GM18505 (cell line): ENCODE results near the gene MUC5AC.
"Not testable (repeated sequence)": the region's sequence is repeated elsewhere in the genome, so short reads cannot be mapped to it uniquely, and the experiment has no call there.

Experiments
- ATAC-seq: cut with Tn5 transposase; IDR thresholded peaks from one replicate; pipeline ENCODE4 v1.9.1; 2021; ENCODE audit not compliant: unreplicated experiment
- POLR2A ChIP-seq: IDR thresholded peaks from 4 replicates; pipeline ENCODE4 v1.6.1; 2011; ENCODE audit warnings: borderline replicate concordance; ENCODE audit not compliant: insufficient read depth, insufficient read length; ENCODE audit errors: extremely low read depth

Gene MUC5AC

GRCh38 chr11:1177020-1177770, 19.4 kb downstream of the MUC5AC start:
- no peak for TF ChIP-seq POLR2A
- ATAC-seq, result no peak

- no peak for ATAC-seq
- TF ChIP-seq POLR2A, result no peak
These were observed 20.0 kb downstream of the MUC5AC start for GRCh38 chr11:1177771-1178090.

- ATAC-seq, result no peak
- no peak for TF ChIP-seq POLR2A
These were observed 20.6 kb downstream of the MUC5AC start for GRCh38 chr11:1178201-1178885.

DNA sequence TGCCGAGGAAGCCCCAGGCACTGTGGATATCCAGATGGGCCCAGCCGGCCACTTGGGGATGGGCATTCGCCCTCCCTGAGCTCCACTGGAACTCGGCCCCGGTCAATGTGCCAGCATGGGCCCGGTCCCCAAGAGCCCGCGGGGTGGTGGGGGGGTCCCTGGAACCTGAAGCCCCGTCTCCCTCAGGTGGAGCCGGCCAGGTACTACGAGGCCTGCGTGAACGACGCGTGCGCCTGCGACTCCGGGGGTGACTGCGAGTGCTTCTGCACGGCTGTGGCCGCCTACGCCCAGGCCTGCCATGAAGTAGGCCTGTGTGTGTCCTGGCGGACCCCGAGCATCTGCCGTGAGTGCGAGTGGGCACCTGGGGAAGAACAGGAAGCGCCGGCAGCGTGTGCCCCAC, 21.2 kb downstream of the MUC5AC start:
- TF ChIP-seq POLR2A, result no peak
- no peak for ATAC-seq

GRCh38 chr11:1179641-1180040, 21.9 kb downstream of the MUC5AC start:
- no peak for ATAC-seq
- TF ChIP-seq POLR2A, result no peak

GRCh38 chr11:1180171-1180570, 22.4 kb downstream of the MUC5AC start:
- no peak for ATAC-seq
- TF ChIP-seq POLR2A, result no peak

DNA sequence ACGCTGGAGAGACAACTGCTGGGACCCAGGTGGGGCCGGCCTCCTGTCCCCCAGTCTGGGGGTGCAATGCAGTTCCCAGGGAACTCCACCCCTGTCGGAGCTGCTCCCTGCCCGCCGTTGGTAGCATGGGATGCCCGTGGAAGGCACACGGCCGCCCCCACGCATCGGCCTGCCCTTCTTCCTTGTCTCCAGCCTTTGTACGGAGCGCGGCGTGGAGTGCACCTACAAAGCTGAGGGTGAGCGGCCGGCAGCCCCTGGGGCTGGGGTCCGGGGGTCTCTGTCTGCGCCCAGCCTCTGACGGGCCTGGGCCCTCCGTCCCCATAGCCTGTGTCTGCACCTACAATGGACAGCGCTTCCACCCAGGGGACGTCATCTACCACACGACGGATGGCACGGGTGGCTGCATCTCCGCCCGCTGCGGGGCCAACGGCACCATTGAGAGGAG, 23.2 kb downstream of the MUC5AC start:
- TF ChIP-seq POLR2A, result no peak
- no peak for ATAC-seq

DNA sequence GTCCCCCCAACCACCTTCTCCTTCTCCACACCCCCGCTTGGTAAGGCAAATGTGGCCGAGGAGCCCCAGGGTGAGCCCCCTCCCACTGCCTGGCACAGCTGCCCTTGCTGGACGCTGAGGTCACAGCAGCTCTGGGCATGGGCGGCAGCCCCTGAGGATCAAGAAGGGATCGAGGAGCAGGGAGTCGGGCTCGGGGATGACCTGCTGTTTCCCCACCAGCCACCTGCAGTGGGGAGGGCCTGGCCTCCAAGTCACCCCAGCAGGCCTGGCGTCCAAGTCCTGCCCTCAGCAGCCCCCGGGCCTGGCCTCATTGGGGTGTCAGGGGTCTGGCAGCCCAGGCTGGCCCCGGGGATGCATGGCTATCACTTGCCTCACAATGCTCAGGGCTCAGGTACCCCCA, 23.7 kb downstream of the MUC5AC start:
- no peak for ATAC-seq
- TF ChIP-seq POLR2A, result no peak

- ATAC-seq, result no peak
- TF ChIP-seq POLR2A, result no peak
These were observed 24.2 kb downstream of the MUC5AC start for GRCh38 chr11:1181853-1182535.

DNA sequence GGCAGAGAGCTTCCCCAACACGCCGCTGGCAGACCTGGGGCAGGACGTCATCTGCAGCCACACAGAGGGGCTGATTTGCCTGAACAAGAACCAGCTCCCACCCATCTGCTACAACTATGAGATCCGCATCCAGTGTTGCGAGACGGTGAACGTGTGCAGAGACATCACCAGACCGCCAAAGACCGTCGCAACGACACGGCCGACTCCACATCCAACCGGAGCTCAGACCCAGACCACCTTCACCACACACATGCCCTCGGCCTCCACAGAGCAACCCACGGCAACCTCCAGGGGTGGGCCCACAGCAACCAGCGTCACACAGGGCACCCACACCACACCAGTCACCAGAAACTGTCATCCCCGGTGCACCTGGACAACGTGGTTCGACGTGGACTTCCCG, 26.4 kb downstream of the MUC5AC start:
- not testable (repeated sequence) for ATAC-seq

DNA sequence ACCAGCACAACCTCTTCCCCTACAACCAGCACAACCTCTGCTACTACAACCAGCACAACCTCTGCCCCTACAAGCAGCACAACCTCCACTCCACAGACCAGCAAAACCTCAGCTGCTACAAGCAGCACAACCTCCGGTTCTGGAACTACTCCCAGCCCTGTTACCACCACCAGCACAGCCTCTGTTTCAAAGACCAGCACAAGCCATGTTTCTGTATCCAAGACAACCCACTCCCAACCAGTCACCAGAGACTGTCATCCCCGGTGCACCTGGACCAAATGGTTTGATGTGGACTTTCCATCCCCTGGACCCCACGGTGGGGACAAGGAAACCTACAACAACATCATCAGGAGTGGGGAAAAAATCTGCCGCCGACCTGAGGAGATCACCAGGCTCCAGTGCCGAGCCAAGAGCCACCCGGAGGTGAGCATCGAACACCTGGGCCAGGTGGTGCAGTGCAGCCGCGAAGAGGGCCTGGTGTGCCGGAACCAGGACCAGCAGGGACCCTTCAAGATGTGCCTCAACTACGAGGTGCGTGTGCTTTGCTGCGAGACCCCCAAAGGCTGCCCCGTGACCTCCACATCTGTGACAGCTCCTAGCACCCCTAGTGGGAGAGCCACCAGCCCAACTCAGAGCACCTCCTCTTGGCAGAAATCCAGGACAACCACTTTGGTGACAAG, 30.8 kb downstream of the MUC5AC start:
- ATAC-seq, result not testable (repeated sequence)

DNA sequence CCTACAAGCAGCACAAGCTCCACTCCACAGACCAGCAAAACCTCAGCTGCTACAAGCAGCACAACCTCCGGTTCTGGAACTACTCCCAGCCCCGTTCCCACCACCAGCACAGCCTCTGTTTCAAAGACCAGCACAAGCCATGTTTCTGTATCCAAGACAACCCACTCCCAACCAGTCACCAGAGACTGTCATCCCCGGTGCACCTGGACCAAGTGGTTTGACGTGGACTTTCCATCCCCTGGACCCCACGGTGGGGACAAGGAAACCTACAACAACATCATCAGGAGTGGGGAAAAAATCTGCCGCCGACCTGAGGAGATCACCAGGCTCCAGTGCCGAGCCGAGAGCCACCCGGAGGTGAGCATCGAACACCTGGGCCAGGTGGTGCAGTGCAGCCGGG, 32.1 kb downstream of the MUC5AC start:
- ATAC-seq, result not testable (repeated sequence)

- ATAC-seq, result not testable (repeated sequence)
These were observed 34.2 kb downstream of the MUC5AC start for GRCh38 chr11:1191786-1192470.
